ENCODE data around the gene COG7. TPM values are rescaled to one million over a fixed set of nuclear protein-coding genes. Genes with fewer than 3 reads are reported as not detected.
"Not testable (repeated sequence)": the region's sequence is repeated elsewhere in the genome, so short reads cannot be mapped to it uniquely, and the experiment has no call there.

The COG7 gene
- total and polyA plus RNA-seq, 5 donors from 2014 or later = 9.2 to 18.7 (median 11.5) TPM

DNA sequence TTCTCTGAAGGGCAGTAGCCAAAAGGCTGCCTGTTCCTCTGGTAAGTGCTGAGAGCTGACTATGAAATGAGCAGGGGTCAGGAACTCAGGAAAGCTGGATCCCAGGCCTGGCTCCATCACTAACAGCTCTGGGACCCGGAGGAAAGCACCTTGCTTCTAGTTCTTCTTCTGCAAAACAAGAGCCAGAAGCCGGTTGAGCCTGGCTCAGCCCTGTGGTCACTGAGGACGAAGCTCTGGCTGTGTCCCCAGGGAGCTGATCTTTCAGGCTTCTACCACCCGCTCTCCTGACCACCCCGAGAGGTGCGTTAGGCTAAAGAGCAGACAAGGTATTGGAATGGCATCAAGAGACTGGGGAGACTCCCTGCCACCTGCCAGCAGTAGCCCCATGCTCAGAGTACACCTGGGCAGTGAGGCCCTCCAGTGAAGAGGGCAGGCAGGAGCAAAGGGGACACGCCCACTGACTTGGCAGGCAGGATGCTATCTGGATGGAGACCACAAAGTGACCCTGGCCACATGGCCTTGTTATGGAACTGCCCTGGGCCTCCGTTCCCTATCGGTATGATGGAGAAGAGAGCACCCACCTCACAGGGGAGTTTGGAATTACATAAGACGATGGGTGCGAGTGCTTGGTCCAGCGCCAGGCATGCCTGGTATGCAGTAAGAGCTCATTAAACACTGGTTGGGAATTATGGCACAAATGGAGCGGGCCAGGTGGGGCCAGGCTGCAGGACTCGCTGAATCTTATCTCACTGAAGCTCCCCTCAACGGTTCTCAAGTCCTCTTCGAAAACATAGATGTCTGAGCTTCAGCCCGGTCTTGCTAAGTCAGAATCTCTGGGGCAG lies 61.4 kb downstream of the COG7 start:
- H3K9me3 Mint-ChIP-seq = no peaks in the 10 kb centered on the region
- Histone ChIP-seq H3K4me3 (ENCODE audit: low read depth, low read length) (no peak overlapping the region), H3K9me3 (ENCODE audit: control insufficient read depth in 2 of 2, low read length in 2 of 2) (no peaks in the 10 kb centered on the region), H3K4me1 (ENCODE audit: control insufficient read depth, insufficient read depth, low read length, poor library complexity, severe bottlenecking) (no peaks in the 10 kb centered on the region), H3K27me3 (ENCODE audit: control insufficient read depth, insufficient read depth, low read length) (no peaks in the 10 kb centered on the region), H3K36me3 (ENCODE audit: control insufficient read depth, insufficient read depth, low read length) (peaks cover 49% of the 10 kb centered on the region), H3K27ac (ENCODE audit: insufficient read depth, low read length, poor library complexity, severe bottlenecking) (no peak overlapping the region)
- no peaks in the 10 kb centered on the region for H3K4me1 Mint-ChIP-seq
- no peak for DNase-seq
- peaks cover 50% of the 10 kb centered on the region for H3K36me3 Mint-ChIP-seq
- H3K27me3 Mint-ChIP-seq = no peaks in the 10 kb centered on the region
- no peak overlapping the region for H3K4me3 Mint-ChIP-seq
- ATAC-seq (ENCODE audit: low read depth in 2 of 2) = no peak
- H3K27ac Mint-ChIP-seq = peak overlapping the region in 1 of 3 donors; percentile 48

GRCh38 chr16:23389936-23390335 lies 63.1 kb downstream of the COG7 start:
- not testable (repeated sequence) for H3K27ac ChIP-seq (ENCODE audit: insufficient read depth, low read length, poor library complexity, severe bottlenecking); ATAC-seq (ENCODE audit: low read depth in 2 of 2); H3K4me1 ChIP-seq (ENCODE audit: control insufficient read depth, insufficient read depth, low read length, poor library complexity, severe bottlenecking); H3K27me3 Mint-ChIP-seq; H3K4me3 Mint-ChIP-seq; H3K4me1 Mint-ChIP-seq; DNase-seq; H3K27me3 ChIP-seq (ENCODE audit: control insufficient read depth, insufficient read depth, low read length); H3K9me3 ChIP-seq (ENCODE audit: control insufficient read depth in 2 of 2, low read length in 2 of 2); H3K9me3 Mint-ChIP-seq; H3K4me3 ChIP-seq (ENCODE audit: low read depth, low read length)
- H3K36me3 ChIP-seq (ENCODE audit: control insufficient read depth, insufficient read depth, low read length) = peaks cover 38% of the 10 kb centered on the region
- Mint-ChIP-seq H3K27ac (peak overlapping the region in 1 of 3 donors; percentile 48), H3K36me3 (peaks cover 41% of the 10 kb centered on the region)

DNA sequence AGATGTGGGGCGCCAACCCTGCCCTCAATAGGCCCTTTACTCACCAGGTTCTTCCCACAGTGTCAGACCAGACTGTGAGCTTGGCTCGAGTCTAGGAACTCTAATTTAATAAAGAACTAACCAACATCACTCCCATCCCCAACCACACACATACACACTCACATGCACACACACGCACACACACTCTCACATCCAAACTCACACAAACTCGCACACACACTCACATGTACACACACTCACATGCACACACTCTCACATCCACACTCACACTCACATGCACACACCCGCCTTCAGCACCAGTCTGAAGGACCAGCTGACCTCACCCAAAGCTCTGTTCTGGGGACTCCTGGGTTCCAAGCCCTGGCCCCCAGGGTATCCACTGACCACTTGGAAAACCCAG lies 63.8 kb downstream of the COG7 start:
- no peaks in the 10 kb centered on the region for H3K27me3 ChIP-seq (ENCODE audit: control insufficient read depth, insufficient read depth, low read length)
- Mint-ChIP-seq H3K27me3 (no peaks in the 10 kb centered on the region), H3K27ac (no peak overlapping the region), H3K36me3 (peaks cover 38% of the 10 kb centered on the region), H3K4me1 (no peaks in the 10 kb centered on the region), H3K4me3 (no peak overlapping the region), H3K9me3 (no peaks in the 10 kb centered on the region)
- H3K4me1 ChIP-seq (ENCODE audit: control insufficient read depth, insufficient read depth, low read length, poor library complexity, severe bottlenecking) = no peaks in the 10 kb centered on the region
- H3K36me3 ChIP-seq (ENCODE audit: control insufficient read depth, insufficient read depth, low read length) = peaks cover 38% of the 10 kb centered on the region
- ATAC-seq (ENCODE audit: low read depth in 2 of 2) (no peak), DNase-seq (no peak)
- H3K27ac ChIP-seq (ENCODE audit: insufficient read depth, low read length, poor library complexity, severe bottlenecking) = no peak overlapping the region
- no peaks in the 10 kb centered on the region for H3K9me3 ChIP-seq (ENCODE audit: control insufficient read depth in 2 of 2, low read length in 2 of 2)
- H3K4me3 ChIP-seq (ENCODE audit: low read depth, low read length) = no peak overlapping the region

GRCh38 chr16:23388786-23389185 lies 64.2 kb downstream of the COG7 start:
- no peak for ATAC-seq (ENCODE audit: low read depth in 2 of 2)
- no peak overlapping the region for H3K4me3 Mint-ChIP-seq
- no peak for DNase-seq
- H3K27me3 ChIP-seq (ENCODE audit: control insufficient read depth, insufficient read depth, low read length) = no peaks in the 10 kb centered on the region
- H3K4me1 ChIP-seq (ENCODE audit: control insufficient read depth, insufficient read depth, low read length, poor library complexity, severe bottlenecking) = no peaks in the 10 kb centered on the region
- H3K4me3 ChIP-seq (ENCODE audit: low read depth, low read length) = no peak overlapping the region
- H3K9me3 ChIP-seq (ENCODE audit: control insufficient read depth in 2 of 2, low read length in 2 of 2) = no peaks in the 10 kb centered on the region
- H3K27ac ChIP-seq (ENCODE audit: insufficient read depth, low read length, poor library complexity, severe bottlenecking) = no peak overlapping the region
- H3K4me1 Mint-ChIP-seq = no peaks in the 10 kb centered on the region
- no peaks in the 10 kb centered on the region for H3K27me3 Mint-ChIP-seq
- H3K27ac Mint-ChIP-seq = no peak overlapping the region
- no peaks in the 10 kb centered on the region for H3K9me3 Mint-ChIP-seq
- peaks cover 38% of the 10 kb centered on the region for H3K36me3 ChIP-seq (ENCODE audit: control insufficient read depth, insufficient read depth, low read length)
- peaks cover 35% of the 10 kb centered on the region for H3K36me3 Mint-ChIP-seq

GRCh38 chr16:23387666-23388065 lies 65.3 kb downstream of the COG7 start:
- no peak for ATAC-seq (ENCODE audit: low read depth in 2 of 2)
- H3K36me3 ChIP-seq (ENCODE audit: control insufficient read depth, insufficient read depth, low read length) = peaks cover 31% of the 10 kb centered on the region
- Mint-ChIP-seq H3K27ac (no peak overlapping the region), H3K4me3 (no peak overlapping the region), H3K27me3 (no peaks in the 10 kb centered on the region), H3K4me1 (no peaks in the 10 kb centered on the region), H3K36me3 (peaks cover 28% of the 10 kb centered on the region), H3K9me3 (no peaks in the 10 kb centered on the region)
- no peak overlapping the region for H3K27ac ChIP-seq (ENCODE audit: insufficient read depth, low read length, poor library complexity, severe bottlenecking)
- H3K4me1 ChIP-seq (ENCODE audit: control insufficient read depth, insufficient read depth, low read length, poor library complexity, severe bottlenecking) = no peaks in the 10 kb centered on the region
- DNase-seq = no peak
- H3K9me3 ChIP-seq (ENCODE audit: control insufficient read depth in 2 of 2, low read length in 2 of 2) = no peaks in the 10 kb centered on the region
- no peaks in the 10 kb centered on the region for H3K27me3 ChIP-seq (ENCODE audit: control insufficient read depth, insufficient read depth, low read length)
- no peak overlapping the region for H3K4me3 ChIP-seq (ENCODE audit: low read depth, low read length)

DNA sequence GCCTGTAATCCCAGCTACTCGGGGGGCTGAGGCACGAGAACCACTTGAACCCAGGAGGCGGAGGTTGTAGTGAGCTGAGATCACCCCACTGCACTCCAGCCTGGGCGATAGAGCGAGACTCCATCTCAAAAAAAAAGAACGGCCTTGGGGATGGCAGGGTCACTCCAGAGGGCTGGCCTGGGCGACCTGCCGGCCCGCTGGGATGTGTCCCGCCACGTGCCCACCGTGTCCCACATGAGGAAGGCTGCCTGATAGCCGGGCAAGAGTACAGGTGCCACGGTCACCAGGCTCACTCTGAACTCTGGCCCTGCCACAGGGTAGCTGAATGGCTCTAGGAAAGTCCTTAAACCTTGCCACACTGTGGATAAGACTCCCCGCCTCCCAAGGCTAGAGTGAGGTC lies 67.5 kb downstream of the COG7 start:
- ATAC-seq (ENCODE audit: low read depth in 2 of 2) (no peak), DNase-seq (no peak)
- H3K27me3 Mint-ChIP-seq = no peaks in the 10 kb centered on the region
- Histone ChIP-seq H3K27ac (ENCODE audit: insufficient read depth, low read length, poor library complexity, severe bottlenecking) (no peak overlapping the region), H3K9me3 (ENCODE audit: control insufficient read depth in 2 of 2, low read length in 2 of 2) (no peaks in the 10 kb centered on the region), H3K27me3 (ENCODE audit: control insufficient read depth, insufficient read depth, low read length) (no peaks in the 10 kb centered on the region), H3K4me3 (ENCODE audit: low read depth, low read length) (no peak overlapping the region), H3K36me3 (ENCODE audit: control insufficient read depth, insufficient read depth, low read length) (peaks cover 10% of the 10 kb centered on the region), H3K4me1 (ENCODE audit: control insufficient read depth, insufficient read depth, low read length, poor library complexity, severe bottlenecking) (no peaks in the 10 kb centered on the region)
- no peak overlapping the region for H3K27ac Mint-ChIP-seq
- H3K9me3 Mint-ChIP-seq = no peaks in the 10 kb centered on the region
- H3K4me1 Mint-ChIP-seq = no peaks in the 10 kb centered on the region
- peaks cover 17% of the 10 kb centered on the region for H3K36me3 Mint-ChIP-seq
- H3K4me3 Mint-ChIP-seq = no peak overlapping the region

- ATAC-seq (ENCODE audit: low read depth in 2 of 2) (no peak), DNase-seq (no peak)
- Mint-ChIP-seq H3K27me3 (no peaks in the 10 kb centered on the region), H3K27ac (peak overlapping the region in 1 of 3 donors; percentile 14), H3K4me1 (no peaks in the 10 kb centered on the region), H3K4me3 (no peak overlapping the region), H3K36me3 (peaks cover 16% of the 10 kb centered on the region), H3K9me3 (no peaks in the 10 kb centered on the region)
- no peak overlapping the region for H3K4me3 ChIP-seq (ENCODE audit: low read depth, low read length)
- H3K27me3 ChIP-seq (ENCODE audit: control insufficient read depth, insufficient read depth, low read length) = no peaks in the 10 kb centered on the region
- H3K4me1 ChIP-seq (ENCODE audit: control insufficient read depth, insufficient read depth, low read length, poor library complexity, severe bottlenecking) = no peaks in the 10 kb centered on the region
- no peaks in the 10 kb centered on the region for H3K9me3 ChIP-seq (ENCODE audit: control insufficient read depth in 2 of 2, low read length in 2 of 2)
- no peak overlapping the region for H3K27ac ChIP-seq (ENCODE audit: insufficient read depth, low read length, poor library complexity, severe bottlenecking)
- peaks cover 10% of the 10 kb centered on the region for H3K36me3 ChIP-seq (ENCODE audit: control insufficient read depth, insufficient read depth, low read length)
These were observed 68.1 kb downstream of the COG7 start for GRCh38 chr16:23384878-23385277.

- Histone ChIP-seq H3K27me3 (ENCODE audit: control insufficient read depth, insufficient read depth, low read length) (no peaks in the 10 kb centered on the region), H3K4me3 (ENCODE audit: low read depth, low read length) (no peak overlapping the region), H3K9me3 (ENCODE audit: control insufficient read depth in 2 of 2, low read length in 2 of 2) (no peaks in the 10 kb centered on the region), H3K4me1 (ENCODE audit: control insufficient read depth, insufficient read depth, low read length, poor library complexity, severe bottlenecking) (no peaks in the 10 kb centered on the region), H3K27ac (ENCODE audit: insufficient read depth, low read length, poor library complexity, severe bottlenecking) (no peak overlapping the region), H3K36me3 (ENCODE audit: control insufficient read depth, insufficient read depth, low read length) (peaks cover 3% of the 10 kb centered on the region)
- DNase-seq (no peak), ATAC-seq (ENCODE audit: low read depth in 2 of 2) (no peak)
- H3K27ac Mint-ChIP-seq = no peak overlapping the region
- no peaks in the 10 kb centered on the region for H3K4me1 Mint-ChIP-seq
- peaks cover 8% of the 10 kb centered on the region for H3K36me3 Mint-ChIP-seq
- H3K27me3 Mint-ChIP-seq = no peaks in the 10 kb centered on the region
- no peak overlapping the region for H3K4me3 Mint-ChIP-seq
- peaks cover 0 to 2% (median 0%) of the 10 kb centered on the region in 7 donors for H3K9me3 Mint-ChIP-seq
These were observed 69.1 kb downstream of the COG7 start for GRCh38 chr16:23383881-23384280.
